MM.1S (cell line): ENCODE data around the gene FAM227B.
"Not testable (repeated sequence)": the region's sequence is repeated elsewhere in the genome, so short reads cannot be mapped to it uniquely, and the experiment has no call there.

Experiments
- DNase-seq: peaks from one replicate; pipeline ENCODE4 v3.0.0-alpha.2; 2015
- H2AFZ ChIP-seq: fragments of 300-600 bp; sonication (generic); 2 replicates; pipeline ENCODE4 v1.6.0; 2016; ENCODE audit warnings: antibody characterized with exemption, low read length
- H3F3A ChIP-seq: fragments of 300-600 bp; sonication (generic); 2 replicates; pipeline ENCODE4 v1.6.1; 2016; ENCODE audit warnings: mild to moderate bottlenecking, antibody characterized with exemption, low read length, moderate library complexity, mixed read lengths; ENCODE audit not compliant: insufficient read depth
- H3K27ac ChIP-seq: fragments of 300-600 bp; sonication (generic); 2 replicates; pipeline ENCODE4 v1.5.1; 2016; ENCODE audit warnings: mild to moderate bottlenecking, low read length
- H3K27me3 ChIP-seq: fragments of 300-600 bp; sonication (generic); replicated peaks from 2 replicates; pipeline ENCODE4 v1.6.0; 2016; ENCODE audit warnings: low read length; ENCODE audit not compliant: insufficient read depth
- H3K36me3 ChIP-seq: fragments of 300-600 bp; sonication (generic); replicated peaks from 2 replicates; pipeline ENCODE4 v1.6.1; 2016; ENCODE audit warnings: mild to moderate bottlenecking, low read length, mixed read lengths; ENCODE audit not compliant: insufficient read depth
- H3K4me1 ChIP-seq: fragments of 300-600 bp; sonication (generic); 2 replicates; pipeline ENCODE4 v1.6.1; 2016; ENCODE audit warnings: low read length, mixed read lengths
- H3K4me2 ChIP-seq: fragments of 300-600 bp; sonication (generic); 2 replicates; pipeline ENCODE4 v1.6.0; 2016; ENCODE audit warnings: low read depth, low read length
- H3K4me3 ChIP-seq: fragments of 300-600 bp; sonication (generic); 2 replicates; pipeline ENCODE4 v1.5.1; 2016; ENCODE audit warnings: low read length, mixed read lengths
- H3K79me2 ChIP-seq: fragments of 300-600 bp; sonication (generic); 2 replicates; pipeline ENCODE4 v1.6.1; 2016; ENCODE audit warnings: mixed run types, low read length, mixed read lengths
- H3K9ac ChIP-seq: fragments of 300-600 bp; sonication (generic); 2 replicates; pipeline ENCODE4 v1.6.1; 2016; ENCODE audit warnings: low read length, mixed read lengths
- H3K9me2 ChIP-seq: fragments of 300-600 bp; sonication (generic); replicated peaks from 2 replicates; pipeline ENCODE4 v1.6.1; 2016; ENCODE audit warnings: mild to moderate bottlenecking, low read length, mixed read lengths; ENCODE audit not compliant: insufficient read depth
- H3K9me3 ChIP-seq: fragments of 300-600 bp; sonication (generic); replicated peaks from 2 replicates; pipeline ENCODE4 v1.6.1; 2016; ENCODE audit warnings: mild to moderate bottlenecking, low read length, mixed read lengths; ENCODE audit not compliant: insufficient read depth
- H4K20me1 ChIP-seq: fragments of 300-600 bp; sonication (generic); 2 replicates; pipeline ENCODE4 v1.6.1; 2016; ENCODE audit warnings: mild to moderate bottlenecking, low read length, moderate library complexity, mixed read lengths; ENCODE audit not compliant: insufficient read depth
- EZH2 ChIP-seq: fragments of 300-600 bp; sonication (generic); optimal IDR thresholded peaks from 2 replicates; pipeline ENCODE3; 2017; ENCODE audit warnings: low read depth, mild to moderate bottlenecking, antibody characterized with exemption, low read length, mixed read lengths
- EZH2phosphoT487 ChIP-seq: fragments of 300-600 bp; sonication (generic); IDR thresholded peaks from 2 replicates; pipeline ENCODE4 v1.6.1; 2018; ENCODE audit warnings: antibody characterized with exemption, low read length
- TF ChIP-seq, protein P1 (sequence below): fragments of 300-600 bp; sonication (generic); IDR thresholded peaks from 2 replicates; pipeline ENCODE4 v1.5.1; 2016; ENCODE audit warnings: antibody characterized with exemption, low read length, mixed read lengths

The FAM227B gene

DNA sequence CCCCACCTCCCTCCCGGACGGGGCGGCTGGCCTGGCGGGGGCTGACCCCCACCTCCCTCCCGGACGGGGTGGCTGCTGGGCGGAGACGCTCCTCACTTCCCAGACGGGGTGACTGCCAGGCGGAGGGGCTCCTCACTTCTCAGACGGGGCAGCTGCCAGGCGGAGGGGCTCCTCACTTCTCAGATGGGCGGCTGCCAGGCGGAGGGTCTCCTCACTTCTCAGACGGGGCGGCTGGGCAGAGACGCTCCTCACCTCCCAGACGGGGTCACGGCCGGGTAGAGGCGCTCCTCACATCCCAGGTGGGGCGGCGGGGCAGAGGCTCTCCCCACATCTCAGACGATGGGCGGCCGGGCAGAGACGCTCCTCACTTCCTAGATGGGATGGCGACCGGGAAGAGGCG is 70.3 kb downstream of the FAM227B start:
- H3K36me3 ChIP-seq, H3F3A ChIP-seq, DNase-seq, H4K20me1 ChIP-seq, H3K27me3 ChIP-seq, H2AFZ ChIP-seq, H3K79me2 ChIP-seq, H3K4me3 ChIP-seq, H3K4me1 ChIP-seq, H3K9me2 ChIP-seq, H3K27ac ChIP-seq, H3K9me3 ChIP-seq, H3K4me2 ChIP-seq, H3K9ac ChIP-seq: not testable (repeated sequence)

DNA sequence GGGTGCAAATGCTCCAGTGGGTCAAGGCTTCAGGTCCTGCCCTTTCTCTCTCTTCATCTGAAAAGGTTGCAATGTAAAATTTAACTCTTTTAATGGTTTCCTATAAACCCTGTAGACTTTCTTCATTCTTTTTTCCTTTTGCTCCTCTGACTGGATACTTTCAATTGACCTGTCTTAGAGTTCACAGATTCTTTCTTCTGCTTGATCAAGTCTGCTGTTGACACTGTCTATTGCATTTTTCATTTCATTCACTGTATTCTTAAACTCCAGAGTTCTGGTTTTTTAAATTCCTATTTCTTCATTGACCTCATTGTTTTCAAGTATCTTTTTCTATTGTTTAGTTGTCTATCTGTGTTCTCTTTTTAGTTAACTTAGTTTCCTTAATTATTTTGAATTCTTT is 82.1 kb downstream of the FAM227B start:
- DNase-seq: no peak
- H3K9me3 ChIP-seq: 0 out of 2 replicates have a peak, but pooled peaks cover 2% of the 10 kb centered on the region
- H4K20me1 ChIP-seq: no peaks in the 10 kb centered on the region
- H3F3A ChIP-seq: no peaks in the 10 kb centered on the region
- no peak overlapping the region for H3K4me3 ChIP-seq
- no peak overlapping the region for H3K27ac ChIP-seq
- H3K9me2 ChIP-seq: no peaks in the 10 kb centered on the region
- no peaks in the 10 kb centered on the region for H3K27me3 ChIP-seq
- no peak overlapping the region for H2AFZ ChIP-seq
- no peaks in the 10 kb centered on the region for H3K36me3 ChIP-seq
- no peak overlapping the region for H3K9ac ChIP-seq
- no peaks in the 10 kb centered on the region for H3K4me1 ChIP-seq
- TF ChIP-seq EZH2 (no peak), EZH2phosphoT487 (no peak)
- TF ChIP-seq, protein P1, sequence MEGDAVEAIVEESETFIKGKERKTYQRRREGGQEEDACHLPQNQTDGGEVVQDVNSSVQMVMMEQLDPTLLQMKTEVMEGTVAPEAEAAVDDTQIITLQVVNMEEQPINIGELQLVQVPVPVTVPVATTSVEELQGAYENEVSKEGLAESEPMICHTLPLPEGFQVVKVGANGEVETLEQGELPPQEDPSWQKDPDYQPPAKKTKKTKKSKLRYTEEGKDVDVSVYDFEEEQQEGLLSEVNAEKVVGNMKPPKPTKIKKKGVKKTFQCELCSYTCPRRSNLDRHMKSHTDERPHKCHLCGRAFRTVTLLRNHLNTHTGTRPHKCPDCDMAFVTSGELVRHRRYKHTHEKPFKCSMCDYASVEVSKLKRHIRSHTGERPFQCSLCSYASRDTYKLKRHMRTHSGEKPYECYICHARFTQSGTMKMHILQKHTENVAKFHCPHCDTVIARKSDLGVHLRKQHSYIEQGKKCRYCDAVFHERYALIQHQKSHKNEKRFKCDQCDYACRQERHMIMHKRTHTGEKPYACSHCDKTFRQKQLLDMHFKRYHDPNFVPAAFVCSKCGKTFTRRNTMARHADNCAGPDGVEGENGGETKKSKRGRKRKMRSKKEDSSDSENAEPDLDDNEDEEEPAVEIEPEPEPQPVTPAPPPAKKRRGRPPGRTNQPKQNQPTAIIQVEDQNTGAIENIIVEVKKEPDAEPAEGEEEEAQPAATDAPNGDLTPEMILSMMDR: no peak
- no peaks in the 10 kb centered on the region for H3K79me2 ChIP-seq
- no peak overlapping the region for H3K4me2 ChIP-seq

DNA sequence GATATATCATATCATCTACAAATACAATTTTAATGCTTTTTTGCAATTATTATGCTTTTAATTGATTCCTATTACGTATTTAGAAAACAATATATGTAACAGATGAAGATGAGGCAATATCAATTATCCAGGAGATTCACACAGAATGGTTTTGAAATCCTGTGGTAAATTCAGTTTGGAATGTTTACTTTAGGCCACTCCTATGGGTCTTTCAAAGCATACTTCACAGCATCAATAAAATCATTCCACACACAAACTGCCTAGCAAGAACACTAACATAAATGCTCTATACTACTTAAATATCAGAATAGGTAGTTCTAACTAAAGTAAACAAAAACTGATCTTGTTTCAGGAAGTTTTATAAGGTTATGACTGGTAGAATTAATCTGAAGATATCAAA is 90.5 kb downstream of the FAM227B start:
- H4K20me1 ChIP-seq: no peaks in the 10 kb centered on the region
- no peaks in the 10 kb centered on the region for H3F3A ChIP-seq
- no peak overlapping the region for H3K27ac ChIP-seq
- no peaks in the 10 kb centered on the region for H3K4me1 ChIP-seq
- H3K79me2 ChIP-seq: no peaks in the 10 kb centered on the region
- TF ChIP-seq EZH2 (no peak), EZH2phosphoT487 (no peak)
- TF ChIP-seq, protein P1: no peak
- H3K36me3 ChIP-seq: no peaks in the 10 kb centered on the region
- 0 out of 2 replicates have a peak, but pooled peaks cover 2% of the 10 kb centered on the region for H3K9me3 ChIP-seq
- H3K4me3 ChIP-seq: no peak overlapping the region
- no peaks in the 10 kb centered on the region for H3K27me3 ChIP-seq
- no peak overlapping the region for H3K9ac ChIP-seq
- no peak overlapping the region for H2AFZ ChIP-seq
- DNase-seq: no peak
- H3K9me2 ChIP-seq: no peaks in the 10 kb centered on the region
- no peak overlapping the region for H3K4me2 ChIP-seq

DNA sequence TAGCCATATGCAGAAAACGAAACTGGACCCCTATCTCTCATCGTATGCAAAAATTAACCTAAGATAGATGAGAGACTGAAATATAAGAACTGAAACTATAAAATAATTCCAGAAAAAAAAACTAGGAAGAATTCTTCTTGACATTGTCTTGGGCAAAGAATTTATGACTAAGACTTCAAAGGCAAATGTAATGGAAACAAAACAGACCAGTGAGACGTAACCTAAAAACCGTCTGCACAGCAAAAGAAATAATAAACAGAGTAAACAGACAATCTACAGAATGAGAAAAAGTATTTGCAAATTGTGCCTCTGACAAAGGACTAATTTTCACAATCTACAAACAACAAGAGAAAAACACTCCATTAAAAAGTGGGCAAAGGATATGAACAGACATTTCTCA is 92.3 kb downstream of the FAM227B start:
- Histone ChIP-seq H4K20me1 (no peaks in the 10 kb centered on the region), H3K9me2 (no peaks in the 10 kb centered on the region), H3K9me3 (no peaks in the 10 kb centered on the region), H3K4me2 (no peak overlapping the region), H3K36me3 (no peaks in the 10 kb centered on the region), H3K79me2 (no peaks in the 10 kb centered on the region), H3K27me3 (no peaks in the 10 kb centered on the region), H2AFZ (no peak overlapping the region), H3F3A (no peaks in the 10 kb centered on the region), H3K4me3 (no peak overlapping the region), H3K27ac (no peak overlapping the region), H3K4me1 (no peaks in the 10 kb centered on the region), H3K9ac (no peak overlapping the region)
- no peak for DNase-seq
- no peak for TF ChIP-seq EZH2phosphoT487
- TF ChIP-seq EZH2: no peak
- TF ChIP-seq, protein P1: no peak
